GM23338 (cell line): ENCODE data around the gene LPAR1. TPM values are rescaled to one million over a fixed set of nuclear protein-coding genes. Genes with fewer than 3 reads are reported as not detected.

ENCODE experiments used
- ATAC-seq: fragments of 200-7000 bp; cut with Tn5 transposase; 3 replicates; pipeline ENCODE4 v1.9.1; 2020
- DNase-seq: peaks from one replicate; pipeline ENCODE4 v3.0.0-alpha.2; 2015; ENCODE audit warnings: low spot score
- H2AFZ ChIP-seq: fragments of 200-600 bp; sonication (generic); 2 replicates; pipeline ENCODE4 v1.8.0; 2016; ENCODE audit warnings: antibody characterized with exemption, mild to moderate bottlenecking, moderate library complexity
- H3F3A ChIP-seq: fragments of 200-600 bp; sonication (generic); replicated peaks from 2 replicates; pipeline ENCODE4 v1.8.0; 2017; ENCODE audit warnings: antibody characterized with exemption, mixed run types, low read depth
- H3K27ac ChIP-seq: fragments of 200-600 bp; sonication (generic); 2 replicates; pipeline ENCODE4 v1.6.1; 2016; ENCODE audit warnings: low read depth
- H3K27me3 ChIP-seq: fragments of 200-600 bp; sonication (generic); 2 replicates; pipeline ENCODE4 v1.8.0; 2016; ENCODE audit warnings: mild to moderate bottlenecking, mixed run types, moderate library complexity; ENCODE audit not compliant: insufficient read depth
- H3K36me3 ChIP-seq: fragments of 200-600 bp; sonication (generic); 2 replicates; pipeline ENCODE4 v1.8.0; 2016; ENCODE audit warnings: mild to moderate bottlenecking; ENCODE audit not compliant: insufficient read depth
- H3K4me1 ChIP-seq: fragments of 200-600 bp; sonication (generic); 2 replicates; pipeline ENCODE4 v1.8.0; 2016; ENCODE audit warnings: mild to moderate bottlenecking, moderate library complexity; ENCODE audit not compliant: insufficient read depth
- H3K4me2 ChIP-seq: fragments of 200-600 bp; sonication (generic); 2 replicates; pipeline ENCODE4 v1.7.1; 2017; ENCODE audit warnings: mixed run types
- H3K4me3 ChIP-seq: fragments of 200-600 bp; sonication (generic); 2 replicates; pipeline ENCODE4 v1.6.1; 2016; ENCODE audit warnings: mixed run types
- H3K79me2 ChIP-seq: fragments of 200-600 bp; sonication (generic); replicated peaks from 2 replicates; pipeline ENCODE4 v1.8.0; 2017; ENCODE audit warnings: mild to moderate bottlenecking; ENCODE audit not compliant: insufficient read depth
- H3K9me2 ChIP-seq: fragments of 200-600 bp; sonication (generic); 2 replicates; pipeline ENCODE4 v1.8.0; 2017; ENCODE audit not compliant: insufficient read depth
- H4K20me1 ChIP-seq: fragments of 200-600 bp; sonication (generic); replicated peaks from 2 replicates; pipeline ENCODE4 v1.8.0; 2017; ENCODE audit warnings: mild to moderate bottlenecking; ENCODE audit not compliant: insufficient read depth
- H3K27ac Mint-ChIP-seq: 2 replicates; pipeline ENCODE4 v1.8.0; 2020; ENCODE audit warnings: inconsistent platforms, mild to moderate bottlenecking, moderate library complexity, mixed read lengths
- H3K27me3 Mint-ChIP-seq: 3 replicates; pipeline ENCODE4 v1.8.0; 2022; ENCODE audit warnings: low read depth, mild to moderate bottlenecking, moderate library complexity, mixed read lengths, inconsistent platforms; ENCODE audit not compliant: insufficient read depth, poor library complexity
- H3K36me3 Mint-ChIP-seq: 3 replicates; pipeline ENCODE4 v1.8.0; 2021; ENCODE audit warnings: low read depth, mild to moderate bottlenecking, inconsistent platforms, moderate library complexity, mixed read lengths
- H3K4me1 Mint-ChIP-seq: 3 replicates; pipeline ENCODE4 v1.8.0; 2020; ENCODE audit warnings: mild to moderate bottlenecking, inconsistent platforms, mixed read lengths
- H3K4me3 Mint-ChIP-seq: 3 replicates; pipeline ENCODE4 v1.8.0; 2021; ENCODE audit warnings: moderate library complexity, mild to moderate bottlenecking, inconsistent platforms, mixed read lengths
- H3K9me3 Mint-ChIP-seq: 3 replicates; pipeline ENCODE4 v1.8.0; 2020; ENCODE audit warnings: moderate library complexity, mild to moderate bottlenecking, inconsistent platforms, mixed read lengths
- CREB1 ChIP-seq: fragments of 250-450 bp; sonication (Bioruptor Pico); IDR thresholded peaks from 2 replicates; pipeline ENCODE4 v1.5.0; 2020; ENCODE audit warnings: low read depth, mild to moderate bottlenecking, moderate library complexity
- CTCF ChIP-seq, 2 experiments: fragments of 200-600 bp in 1 of 2; sonication (generic) in 1 of 2; conservative IDR thresholded peaks; 2 replicates each; pipeline versions ENCODE4 v1.5.1 to v1.6.1; 2016 to 2017; ENCODE audit warnings: antibody characterized with exemption in 2 of 2, low read depth in 2 of 2, mild to moderate bottlenecking in 2 of 2, moderate library complexity in 1 of 2
- ETS1 ChIP-seq: IDR thresholded peaks from 2 replicates; pipeline ENCODE4 v1.6.1; 2016; ENCODE audit warnings: antibody characterized with exemption
- EZH2 ChIP-seq: fragments of 200-600 bp; sonication (generic); IDR thresholded peaks from one replicate; pipeline ENCODE4 v1.8.0; 2017; ENCODE audit warnings: antibody characterized with exemption, mild to moderate bottlenecking, low read depth; ENCODE audit not compliant: unreplicated experiment
- EZH2phosphoT487 ChIP-seq: fragments of 200-600 bp; sonication (generic); IDR thresholded peaks from one replicate; pipeline ENCODE4 v1.8.1; 2018; ENCODE audit warnings: antibody characterized with exemption; ENCODE audit not compliant: unreplicated experiment
- JUNB ChIP-seq: IDR thresholded peaks from one replicate; pipeline ENCODE4 v1.6.1; 2016; ENCODE audit warnings: antibody characterized with exemption; ENCODE audit not compliant: unreplicated experiment
- NANOG ChIP-seq: IDR thresholded peaks from 2 replicates; pipeline ENCODE4 v1.6.1; 2016; ENCODE audit warnings: antibody characterized with exemption, borderline replicate concordance
- POLR2AphosphoS5 ChIP-seq: IDR thresholded peaks from 2 replicates; pipeline ENCODE4 v1.6.1; 2016; ENCODE audit warnings: antibody characterized with exemption, low read depth
- REST ChIP-seq: IDR thresholded peaks from one replicate; pipeline ENCODE4 v1.6.1; 2018; ENCODE audit warnings: antibody characterized with exemption; ENCODE audit not compliant: unreplicated experiment
- STAT1 ChIP-seq: IDR thresholded peaks from one replicate; pipeline ENCODE4 v1.6.1; 2016; ENCODE audit warnings: antibody characterized with exemption; ENCODE audit not compliant: unreplicated experiment
- polyA plus RNA-seq: library from polyadenylated mRNA; unstranded; fragments of >200 nt; fragmentation: Nextera tagmentation; extraction: Ambion mirVana; gene quantifications from 2 replicates; pipeline ENCODE4 v1.2.1, GENCODE V29; 2016
- total RNA-seq: library from RNA; depleted of rRNA; stranded (reverse); fragments of >200 nt; shearing (Covaris generic); gene quantifications from 2 replicates; pipeline ENCODE4 v1.2.3, GENCODE V29; 2014

Gene LPAR1
- total and polyA plus RNA-seq, 2 experiments from 2014 or later = 1.0 to 3.8 TPM

GRCh38 chr9:111058166-111058565 is 19.9 kb upstream of the LPAR1 start:
- Mint-ChIP-seq H3K27ac (no peak overlapping the region), H3K27me3 (no peaks in the 10 kb centered on the region)

GRCh38 chr9:111056538-111056937 is 18.3 kb upstream of the LPAR1 start:
- Histone ChIP-seq H3K9me2 (peaks cover 7% of the 10 kb centered on the region; the same call in 1 of the 2 replicates), H3K4me3 (no peak overlapping the region), H2AFZ (no peak overlapping the region), H3K4me1 (no peaks in the 10 kb centered on the region), H3K27ac (no peak overlapping the region), H3K36me3 (no peaks in the 10 kb centered on the region), H3F3A (no peaks in the 10 kb centered on the region), H3K79me2 (no peaks in the 10 kb centered on the region), H3K27me3 (no peaks in the 10 kb centered on the region), H3K4me2 (no peak overlapping the region), H4K20me1 (no peaks in the 10 kb centered on the region)
- no peaks in the 10 kb centered on the region for H3K9me3 Mint-ChIP-seq
- DNase-seq (no peak), ATAC-seq (no peak)
- H3K4me1 Mint-ChIP-seq = no peaks in the 10 kb centered on the region
- H3K36me3 Mint-ChIP-seq = no peaks in the 10 kb centered on the region
- H3K27me3 Mint-ChIP-seq = no peaks in the 10 kb centered on the region
- no peak overlapping the region for H3K27ac Mint-ChIP-seq
- H3K4me3 Mint-ChIP-seq = no peak overlapping the region
- TF ChIP-seq REST = no peak
- TF ChIP-seq CTCF (conservative IDR thresholded peaks at IDR 0.05; ENCODE audit: low read depth in 2 of 2) = no peak
- TF ChIP-seq POLR2AphosphoS5 = no peak
- no peak for TF ChIP-seq STAT1
- no peak for TF ChIP-seq ETS1

More at GRCh38 chr9:111058166-111058565, 19.9 kb upstream of the LPAR1 start:
- H3K9me3 Mint-ChIP-seq = no peaks in the 10 kb centered on the region
- H3K4me1 ChIP-seq = no peaks in the 10 kb centered on the region
- H4K20me1 ChIP-seq = no peaks in the 10 kb centered on the region
- H3K36me3 Mint-ChIP-seq = no peaks in the 10 kb centered on the region
- H3K9me2 ChIP-seq = peaks cover 7% of the 10 kb centered on the region; the same call in 1 of the 2 replicates
- no peaks in the 10 kb centered on the region for H3F3A ChIP-seq
- H3K4me3 ChIP-seq = no peak overlapping the region
- H3K27me3 ChIP-seq = no peaks in the 10 kb centered on the region
- H3K79me2 ChIP-seq = no peaks in the 10 kb centered on the region
- H3K4me1 Mint-ChIP-seq = no peaks in the 10 kb centered on the region
- no peak overlapping the region for H3K4me2 ChIP-seq
- ATAC-seq (no peak), DNase-seq (no peak)
- H3K27ac ChIP-seq = no peak overlapping the region
- no peak overlapping the region for H2AFZ ChIP-seq
- no peak for TF ChIP-seq NANOG
- TF ChIP-seq EZH2 = no peak
- TF ChIP-seq JUNB = no peak
- TF ChIP-seq EZH2phosphoT487 = no peak
- no peak for TF ChIP-seq ETS1
- TF ChIP-seq CREB1 (CRISPR knock-in tag) = no peak
- H3K36me3 ChIP-seq = no peaks in the 10 kb centered on the region
- H3K4me3 Mint-ChIP-seq = no peak overlapping the region
